ENCODE results near the gene ABCA3.

Gene ABCA3

DNA sequence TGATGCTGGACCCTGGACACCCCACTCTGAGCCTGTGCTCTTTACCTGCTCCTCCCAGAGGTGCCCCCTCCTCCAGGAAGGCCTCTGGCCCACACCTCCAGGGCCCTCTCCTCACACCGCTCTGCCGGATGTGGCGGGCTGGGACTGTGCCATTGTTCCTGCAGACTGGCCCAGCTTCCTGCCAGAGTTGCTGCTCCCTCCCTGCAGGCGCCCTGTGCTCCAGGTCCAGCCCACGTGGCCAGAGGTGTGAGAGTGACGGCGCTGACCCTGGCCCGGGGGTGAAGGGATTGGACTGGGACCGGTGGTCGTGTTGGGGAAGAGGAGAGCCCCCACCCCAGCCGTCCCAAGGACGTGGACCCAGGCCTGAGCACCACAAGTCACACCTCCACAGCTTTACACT is 111.4 kb downstream of the ABCA3 start:
- peaks cover 38% of the 10 kb centered on the region for H3K36me3 ChIP-seq (ENCODE audit: control insufficient read depth, insufficient read depth, low read length)

DNA sequence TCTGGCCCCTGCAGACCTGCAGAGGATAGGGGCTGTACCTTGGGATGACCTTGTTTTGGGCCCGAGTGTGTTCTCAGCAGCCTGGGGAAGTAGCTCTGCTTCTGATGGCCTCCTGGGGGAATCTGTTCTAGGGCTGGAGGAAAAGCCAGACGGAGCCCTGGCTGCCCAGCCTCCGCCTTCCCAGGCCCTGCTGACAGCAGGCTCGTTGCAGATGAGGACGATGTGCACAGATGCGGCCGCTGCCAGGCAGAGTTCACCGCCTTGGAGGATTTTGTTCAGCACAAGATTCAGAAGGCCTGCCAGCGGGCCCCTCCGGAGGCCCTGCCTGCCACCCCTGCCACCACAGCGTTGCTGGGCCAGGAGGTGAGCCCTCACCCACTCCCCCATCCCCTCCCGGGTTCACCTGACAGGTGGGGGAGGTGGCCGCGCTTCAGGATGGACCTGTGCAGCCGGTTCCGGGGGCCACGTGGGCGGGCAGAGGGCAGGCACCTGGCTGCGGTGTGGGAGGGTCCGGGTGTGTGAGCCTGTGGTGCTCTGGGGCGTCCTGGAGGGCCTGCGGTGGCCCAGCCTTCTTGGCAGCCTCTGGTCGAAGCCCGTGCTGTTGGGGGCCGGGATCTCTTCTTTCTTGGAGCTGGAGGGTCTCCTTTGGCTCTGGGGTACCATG is 112.2 kb downstream of the ABCA3 start:
- H3K4me3 ChIP-seq (replicated peaks; ENCODE audit: low read depth, low read length) = no peak overlapping the region
- DNase-seq (ENCODE audit: extremely low read depth, insufficient read length) = no peak
- H3K36me3 ChIP-seq (ENCODE audit: control insufficient read depth, insufficient read depth, low read length) = peaks cover 34% of the 10 kb centered on the region
- TF ChIP-seq, protein P1, sequence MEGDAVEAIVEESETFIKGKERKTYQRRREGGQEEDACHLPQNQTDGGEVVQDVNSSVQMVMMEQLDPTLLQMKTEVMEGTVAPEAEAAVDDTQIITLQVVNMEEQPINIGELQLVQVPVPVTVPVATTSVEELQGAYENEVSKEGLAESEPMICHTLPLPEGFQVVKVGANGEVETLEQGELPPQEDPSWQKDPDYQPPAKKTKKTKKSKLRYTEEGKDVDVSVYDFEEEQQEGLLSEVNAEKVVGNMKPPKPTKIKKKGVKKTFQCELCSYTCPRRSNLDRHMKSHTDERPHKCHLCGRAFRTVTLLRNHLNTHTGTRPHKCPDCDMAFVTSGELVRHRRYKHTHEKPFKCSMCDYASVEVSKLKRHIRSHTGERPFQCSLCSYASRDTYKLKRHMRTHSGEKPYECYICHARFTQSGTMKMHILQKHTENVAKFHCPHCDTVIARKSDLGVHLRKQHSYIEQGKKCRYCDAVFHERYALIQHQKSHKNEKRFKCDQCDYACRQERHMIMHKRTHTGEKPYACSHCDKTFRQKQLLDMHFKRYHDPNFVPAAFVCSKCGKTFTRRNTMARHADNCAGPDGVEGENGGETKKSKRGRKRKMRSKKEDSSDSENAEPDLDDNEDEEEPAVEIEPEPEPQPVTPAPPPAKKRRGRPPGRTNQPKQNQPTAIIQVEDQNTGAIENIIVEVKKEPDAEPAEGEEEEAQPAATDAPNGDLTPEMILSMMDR (IDR thresholded peaks at IDR 0.05; ENCODE audit: insufficient read depth, low read length, poor library complexity, severe bottlenecking) = no peak
- H3K27me3 ChIP-seq (replicated peaks; ENCODE audit: control insufficient read depth, insufficient read depth, low read length) = no peaks in the 10 kb centered on the region

More for the DNA sequence above, 111.4 kb downstream of the ABCA3 start:
- Histone ChIP-seq H3K4me3 (replicated peaks; ENCODE audit: low read depth, low read length) (no peak overlapping the region), H3K27me3 (replicated peaks; ENCODE audit: control insufficient read depth, insufficient read depth, low read length) (no peaks in the 10 kb centered on the region)
- TF ChIP-seq, protein P1 (IDR thresholded peaks at IDR 0.05; ENCODE audit: insufficient read depth, low read length, poor library complexity, severe bottlenecking) = no peak
- DNase-seq (ENCODE audit: extremely low read depth, insufficient read length) = no peak

GRCh38 chr16:2226918-2227317 is 113.6 kb downstream of the ABCA3 start:
- TF ChIP-seq, protein P1 (IDR thresholded peaks at IDR 0.05; ENCODE audit: insufficient read depth, low read length, poor library complexity, severe bottlenecking) = no peak
- no peak overlapping the region for H3K4me3 ChIP-seq (replicated peaks; ENCODE audit: low read depth, low read length)
- peaks cover 25% of the 10 kb centered on the region for H3K36me3 ChIP-seq (ENCODE audit: control insufficient read depth, insufficient read depth, low read length)
- no peak for DNase-seq (ENCODE audit: extremely low read depth, insufficient read length)
- no peaks in the 10 kb centered on the region for H3K27me3 ChIP-seq (replicated peaks; ENCODE audit: control insufficient read depth, insufficient read depth, low read length)

DNA sequence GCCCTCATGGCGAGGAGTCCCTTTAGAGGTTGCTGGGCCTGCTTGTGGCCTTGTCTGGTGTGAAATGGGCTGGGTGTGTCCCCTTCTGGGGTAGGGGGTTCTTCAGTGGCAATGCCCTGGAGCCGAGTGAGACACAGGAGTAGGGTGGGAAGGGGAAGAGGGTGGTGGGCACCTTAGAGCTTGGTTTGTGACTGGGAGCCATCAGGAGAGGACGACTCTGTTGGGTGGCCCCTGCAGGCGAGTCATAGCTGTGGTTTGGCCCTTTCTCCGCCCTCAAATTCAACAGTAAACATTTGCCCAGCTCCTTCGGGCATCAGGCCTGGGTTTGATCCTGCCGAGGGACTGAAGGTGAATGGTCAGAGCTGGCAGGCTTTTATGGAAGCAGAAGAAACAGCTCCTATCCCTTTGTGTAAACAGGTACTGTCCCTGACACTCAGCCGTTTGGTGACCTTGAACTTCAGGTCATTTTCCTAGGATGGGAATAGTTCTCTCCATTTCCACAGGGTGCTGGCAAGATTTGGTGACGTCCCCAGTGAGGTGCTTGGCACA is 114.2 kb downstream of the ABCA3 start:
- no peak overlapping the region for H3K4me3 ChIP-seq (replicated peaks; ENCODE audit: low read depth, low read length)
- H3K36me3 ChIP-seq (ENCODE audit: control insufficient read depth, insufficient read depth, low read length) = peaks cover 21% of the 10 kb centered on the region
- no peaks in the 10 kb centered on the region for H3K27me3 ChIP-seq (replicated peaks; ENCODE audit: control insufficient read depth, insufficient read depth, low read length)
- no peak for DNase-seq (ENCODE audit: extremely low read depth, insufficient read length)
- TF ChIP-seq, protein P1 (IDR thresholded peaks at IDR 0.05; ENCODE audit: insufficient read depth, low read length, poor library complexity, severe bottlenecking) = no peak

All from GM06990 (cell line).